ENCODE data around the gene SAP30BP.

- TF ChIP-seq CTCF (IDR thresholded peaks at IDR 0.05 in 2 of 3, conservative IDR thresholded peaks at IDR 0.05 in 1 of 3; ENCODE audit: borderline replicate concordance in 1 of 3, insufficient read depth in 1 of 3, low read depth in 2 of 3, low read length in 2 of 3) (no peak), RAD21 (IDR thresholded peaks at IDR 0.05; ENCODE audit: low read depth) (no peak), FOSL1 (IDR thresholded peaks at IDR 0.05; ENCODE audit: low read depth) (no peak), POLR2AphosphoS5 (IDR thresholded peaks at IDR 0.05; ENCODE audit: low read depth, low read length) (no peak)
These were observed 60.3 kb downstream of the SAP30BP start for GRCh38 chr17:75727391-75727790.
